A673 (cell line): Measurements from ENCODE around the gene TMEM217.

ENCODE experiments used
- EZH2 ChIP-seq: fragments of 200-600 bp; sonication (generic); IDR thresholded peaks from 2 replicates; pipeline ENCODE4 v1.6.1; 2017; ENCODE audit warnings: borderline replicate concordance, low read depth, mild to moderate bottlenecking, mixed read lengths, antibody characterized with exemption, low read length; ENCODE audit not compliant: poor library complexity, severe bottlenecking
- TF ChIP-seq, protein P1 (sequence below): fragments of 300-800, 200-600 bp; sonication (generic); conservative IDR thresholded peaks from 2 replicates; pipeline ENCODE4 v1.5.1; 2017; ENCODE audit warnings: low read depth, mild to moderate bottlenecking, antibody characterized with exemption, low read length, moderate library complexity, mixed read lengths

DNA sequence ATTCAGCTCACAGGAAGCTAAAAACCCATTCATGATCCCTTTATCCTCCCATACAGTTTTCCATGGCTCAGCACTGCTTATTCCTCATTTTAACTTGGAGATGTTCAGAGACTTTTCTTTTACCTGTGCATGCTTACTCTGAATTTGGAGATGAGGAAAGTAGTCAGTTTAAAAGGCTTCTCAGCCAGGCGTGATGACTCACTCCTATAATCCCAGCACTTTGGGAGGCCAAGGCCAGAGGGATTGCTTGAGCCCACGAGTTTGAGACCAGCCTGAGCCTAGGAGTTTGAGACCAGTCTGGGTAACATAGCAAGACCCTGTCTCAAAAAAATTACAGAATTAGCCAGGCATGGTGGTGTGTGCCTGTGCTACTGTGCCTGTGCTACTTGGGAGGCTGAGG lies 30.3 kb upstream of the TMEM217 start:
- TF ChIP-seq, protein P1, sequence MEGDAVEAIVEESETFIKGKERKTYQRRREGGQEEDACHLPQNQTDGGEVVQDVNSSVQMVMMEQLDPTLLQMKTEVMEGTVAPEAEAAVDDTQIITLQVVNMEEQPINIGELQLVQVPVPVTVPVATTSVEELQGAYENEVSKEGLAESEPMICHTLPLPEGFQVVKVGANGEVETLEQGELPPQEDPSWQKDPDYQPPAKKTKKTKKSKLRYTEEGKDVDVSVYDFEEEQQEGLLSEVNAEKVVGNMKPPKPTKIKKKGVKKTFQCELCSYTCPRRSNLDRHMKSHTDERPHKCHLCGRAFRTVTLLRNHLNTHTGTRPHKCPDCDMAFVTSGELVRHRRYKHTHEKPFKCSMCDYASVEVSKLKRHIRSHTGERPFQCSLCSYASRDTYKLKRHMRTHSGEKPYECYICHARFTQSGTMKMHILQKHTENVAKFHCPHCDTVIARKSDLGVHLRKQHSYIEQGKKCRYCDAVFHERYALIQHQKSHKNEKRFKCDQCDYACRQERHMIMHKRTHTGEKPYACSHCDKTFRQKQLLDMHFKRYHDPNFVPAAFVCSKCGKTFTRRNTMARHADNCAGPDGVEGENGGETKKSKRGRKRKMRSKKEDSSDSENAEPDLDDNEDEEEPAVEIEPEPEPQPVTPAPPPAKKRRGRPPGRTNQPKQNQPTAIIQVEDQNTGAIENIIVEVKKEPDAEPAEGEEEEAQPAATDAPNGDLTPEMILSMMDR = no peak
- TF ChIP-seq EZH2 = no peak
